Astrocyte of the hippocampus (primary cell): ENCODE results near the gene CAPNS2.

Experiments used
- DNase-seq: peaks from one replicate; pipeline ENCODE4 v3.0.0; 2011; ENCODE audit warnings: low read depth, low spot score

The CAPNS2 gene

DNA sequence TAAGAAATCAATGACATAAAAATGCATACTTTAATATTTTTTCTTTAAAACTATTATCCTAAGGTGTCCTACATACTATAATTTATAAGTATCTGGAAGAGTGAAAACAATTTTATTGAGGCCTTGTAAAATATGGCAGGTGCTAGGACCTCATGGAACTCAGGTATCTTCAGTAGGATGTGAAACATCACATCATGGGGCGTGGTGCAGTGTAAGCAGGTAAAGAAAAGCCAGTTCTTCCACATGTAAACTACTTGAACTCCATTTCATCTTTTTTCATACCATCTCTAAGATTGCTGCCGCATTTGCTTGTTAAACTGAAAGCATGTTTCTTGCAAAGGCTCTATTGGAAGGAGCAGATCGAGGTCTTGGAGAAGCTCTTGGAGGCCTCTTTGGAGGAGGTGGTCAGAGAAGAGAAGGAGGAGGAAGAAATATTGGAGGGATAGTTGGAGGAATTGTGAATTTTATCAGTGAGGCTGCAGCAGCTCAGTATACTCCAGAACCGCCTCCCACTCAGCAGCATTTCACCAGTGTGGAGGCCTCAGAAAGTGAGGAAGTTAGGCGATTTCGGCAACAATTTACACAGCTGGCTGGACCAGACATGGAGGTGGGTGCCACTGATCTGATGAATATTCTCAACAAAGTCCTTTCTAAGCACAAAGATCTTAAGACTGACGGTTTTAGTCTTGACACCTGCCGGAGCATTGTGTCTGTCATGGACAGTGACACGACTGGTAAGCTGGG lies at the start of gene CAPNS2:
Gene CAPNS2, plus strand, starts transcription at position 253 of the 744 bp plus-strand sequence. Its CDS starts 73 bp downstream, at position 326.
- no peak for DNase-seq

DNA sequence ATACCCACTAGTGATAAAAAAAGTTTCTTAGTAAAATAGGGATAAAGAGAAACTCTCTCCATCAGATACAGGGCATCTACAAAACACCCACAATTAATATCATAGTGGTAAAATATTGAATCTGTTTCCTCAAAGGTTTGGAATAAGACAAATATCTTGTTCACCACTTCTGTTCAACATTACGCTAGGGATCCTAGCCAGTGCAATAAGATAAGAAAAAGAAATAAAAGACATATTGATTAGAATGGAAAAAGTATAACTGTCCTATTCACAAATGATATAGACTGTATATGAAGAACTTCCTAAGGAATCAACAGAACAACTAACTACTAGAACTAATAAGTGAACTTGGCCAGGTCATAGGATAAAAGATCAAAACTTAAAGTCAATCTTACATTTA lies 44.7 kb upstream of the CAPNS2 start:
- no peak for DNase-seq

DNA sequence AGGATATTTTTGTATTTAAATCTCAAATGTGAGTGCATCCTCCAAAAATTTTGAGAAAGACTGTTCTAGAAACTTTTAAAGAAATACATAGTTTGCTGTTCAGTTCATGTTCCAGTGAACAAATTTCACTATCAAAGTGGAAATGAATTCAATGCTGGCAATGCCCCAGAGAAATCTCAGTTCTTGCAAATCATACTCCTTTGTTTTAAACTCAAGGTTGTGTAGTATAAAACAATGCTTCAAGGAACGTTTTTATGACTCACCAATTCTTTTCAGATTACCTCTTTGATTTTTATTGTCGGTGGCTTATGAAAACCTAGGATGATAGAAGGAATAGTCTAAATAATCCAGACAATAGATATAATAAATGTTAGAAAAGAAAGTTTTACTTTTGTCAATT lies 40.0 kb upstream of the CAPNS2 start:
- no peak for DNase-seq

DNA sequence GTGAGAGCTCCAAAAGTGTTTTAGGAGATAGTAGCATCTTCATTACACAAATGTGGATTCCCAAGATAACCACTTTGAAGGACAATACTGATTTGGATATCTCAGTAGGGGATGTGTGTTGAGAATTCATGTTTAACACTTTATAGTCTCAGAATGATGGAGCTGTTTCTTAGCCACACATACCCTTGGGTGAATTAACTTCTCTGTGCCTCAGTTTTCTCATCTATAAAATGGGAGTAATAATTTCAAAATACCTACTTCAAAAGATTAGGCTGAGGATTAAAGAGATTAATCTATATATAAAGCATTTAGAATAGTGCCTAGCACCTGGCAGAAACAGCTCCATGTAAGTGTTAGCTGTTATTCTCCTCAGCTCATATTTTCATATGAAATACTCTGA lies 38.6 kb upstream of the CAPNS2 start:
- no peak for DNase-seq

DNA sequence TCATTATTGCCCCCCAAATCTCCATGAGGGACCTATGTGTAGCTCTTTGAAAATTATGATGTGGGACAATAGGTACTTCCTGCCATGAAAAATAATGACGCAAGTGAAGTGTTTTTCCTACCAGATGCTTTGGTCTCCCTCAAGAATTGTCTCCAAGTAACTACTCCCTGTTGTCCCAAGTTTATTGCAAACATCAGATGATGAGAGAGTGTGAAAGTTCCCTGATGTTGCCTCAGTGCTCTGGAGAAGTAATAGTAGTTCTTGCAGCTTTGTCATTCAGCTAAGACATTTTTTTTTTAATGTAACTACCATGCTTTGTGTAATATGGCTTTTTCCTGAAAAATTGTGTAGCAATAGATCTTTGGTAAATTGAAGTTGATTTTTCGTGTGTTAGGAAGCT lies 37.5 kb upstream of the CAPNS2 start:
- no peak for DNase-seq

DNA sequence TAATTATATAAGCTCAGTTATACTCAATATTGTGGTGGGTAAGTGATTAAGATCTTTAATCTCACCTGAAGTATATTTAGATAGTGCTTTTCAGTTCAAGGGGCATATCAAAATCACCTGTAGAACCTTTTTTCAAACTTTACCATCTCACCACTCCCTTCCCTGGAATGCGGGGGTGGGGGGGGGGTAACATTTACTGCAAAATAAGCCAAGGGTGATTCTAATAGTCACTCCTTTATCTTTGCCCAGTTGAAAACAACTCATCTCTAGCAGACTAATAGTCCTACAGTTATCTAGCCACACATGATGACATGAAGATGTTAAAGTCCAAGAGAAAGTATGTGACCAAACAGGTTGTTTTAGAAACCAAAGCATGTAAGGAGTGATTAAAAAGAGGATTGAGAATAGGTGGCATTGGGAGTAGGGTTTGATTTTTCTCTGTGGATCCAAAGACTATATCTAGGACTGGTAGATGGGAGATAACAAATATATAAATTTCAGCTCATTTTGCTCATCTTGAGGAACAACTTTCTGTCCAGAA lies 36.1 kb upstream of the CAPNS2 start:
- DNase-seq = no peak

DNA sequence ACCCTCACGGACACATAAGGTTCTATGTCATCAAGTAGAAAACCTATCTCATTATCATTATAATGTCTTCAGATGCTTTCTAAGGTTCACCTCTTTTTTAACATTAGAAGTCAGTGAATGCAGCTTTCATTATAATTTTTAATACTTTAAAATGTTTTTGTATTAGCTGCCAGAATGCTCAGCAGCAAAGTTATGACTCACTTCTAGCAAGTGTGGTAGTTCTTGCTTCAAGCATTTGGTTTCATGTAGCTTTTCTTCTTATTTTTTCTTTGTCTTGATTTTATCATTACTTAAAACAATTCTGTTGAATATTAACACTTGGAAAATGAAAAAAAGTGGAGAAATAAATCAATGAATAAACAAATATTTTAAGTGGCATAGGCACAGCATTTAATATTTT lies 34.3 kb upstream of the CAPNS2 start:
- no peak for DNase-seq

DNA sequence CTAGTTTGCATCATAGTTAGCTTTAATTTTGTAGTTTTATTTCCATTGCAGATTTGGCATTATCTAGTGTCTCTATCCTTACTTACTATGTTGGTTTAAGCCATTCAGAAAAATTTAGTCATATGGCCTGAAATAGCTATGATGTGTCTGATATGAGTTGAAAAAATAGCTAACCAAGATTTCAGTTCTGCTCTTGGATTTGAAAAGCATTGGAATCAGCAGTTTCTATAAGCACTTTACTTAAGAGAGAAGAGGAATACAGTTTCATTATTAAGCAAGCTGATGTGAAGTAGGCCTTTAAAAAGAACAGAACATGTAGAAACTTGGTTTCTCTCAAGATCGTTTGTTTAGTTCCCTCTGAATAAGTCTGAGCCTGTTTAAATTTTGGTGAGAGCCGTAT lies 31.7 kb upstream of the CAPNS2 start:
- DNase-seq = no peak

DNA sequence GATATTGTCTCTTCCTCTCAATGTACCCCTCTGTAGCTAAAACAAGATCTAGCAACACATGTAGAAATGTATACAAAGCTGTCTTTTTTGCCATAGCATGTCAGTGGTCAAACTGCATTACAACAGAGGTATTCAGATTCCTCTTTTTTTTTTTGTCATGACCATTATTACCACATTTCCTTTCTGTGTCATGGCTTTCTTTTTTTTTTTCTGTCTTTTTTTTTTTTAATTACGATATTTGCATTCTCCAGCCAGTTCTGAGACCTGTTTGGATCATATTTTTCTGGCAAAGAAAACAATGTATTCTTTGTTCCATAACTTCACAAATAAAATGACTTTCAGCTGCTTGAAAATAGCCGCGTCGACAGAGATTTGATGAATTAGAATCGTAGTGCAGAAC lies 27.4 kb upstream of the CAPNS2 start:
- DNase-seq = no peak

DNA sequence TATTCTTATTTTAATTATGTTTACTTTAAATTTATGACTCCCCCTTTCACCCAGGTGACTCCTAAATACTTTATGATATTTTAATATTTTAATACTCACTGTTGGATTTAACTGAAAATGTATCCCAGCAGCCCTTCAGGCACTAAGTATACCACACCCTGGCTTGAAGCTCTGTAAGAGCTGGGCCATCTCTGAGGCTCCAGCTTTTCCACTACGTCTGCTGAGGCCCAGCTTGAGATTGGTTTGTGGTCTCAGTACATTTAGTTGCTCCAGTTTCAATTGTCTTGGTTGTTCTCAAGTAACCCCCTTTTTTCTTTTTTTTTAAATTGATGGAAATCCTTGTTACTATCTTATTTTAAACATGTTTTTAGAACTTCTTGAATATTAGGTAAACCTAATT lies 27.0 kb upstream of the CAPNS2 start:
- DNase-seq = no peak

DNA sequence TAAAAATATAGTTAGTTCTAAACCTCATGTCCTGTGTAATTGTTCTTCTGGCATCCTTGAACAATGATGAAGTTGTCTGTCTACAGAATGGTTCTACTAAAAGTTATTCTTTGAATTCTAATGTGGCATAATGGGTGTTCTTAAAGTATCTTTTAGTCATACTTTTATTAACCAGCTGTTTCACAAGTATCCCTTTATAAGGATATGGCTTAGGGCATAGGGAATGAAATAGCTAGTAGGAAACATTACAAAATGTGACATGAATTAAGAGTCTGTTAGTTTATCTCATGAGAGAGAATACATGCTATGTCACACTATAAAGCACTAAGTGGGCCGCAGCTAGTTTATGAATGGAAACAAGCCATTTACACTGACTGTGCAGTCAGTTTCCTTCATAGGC lies 26.3 kb upstream of the CAPNS2 start:
- no peak for DNase-seq

DNA sequence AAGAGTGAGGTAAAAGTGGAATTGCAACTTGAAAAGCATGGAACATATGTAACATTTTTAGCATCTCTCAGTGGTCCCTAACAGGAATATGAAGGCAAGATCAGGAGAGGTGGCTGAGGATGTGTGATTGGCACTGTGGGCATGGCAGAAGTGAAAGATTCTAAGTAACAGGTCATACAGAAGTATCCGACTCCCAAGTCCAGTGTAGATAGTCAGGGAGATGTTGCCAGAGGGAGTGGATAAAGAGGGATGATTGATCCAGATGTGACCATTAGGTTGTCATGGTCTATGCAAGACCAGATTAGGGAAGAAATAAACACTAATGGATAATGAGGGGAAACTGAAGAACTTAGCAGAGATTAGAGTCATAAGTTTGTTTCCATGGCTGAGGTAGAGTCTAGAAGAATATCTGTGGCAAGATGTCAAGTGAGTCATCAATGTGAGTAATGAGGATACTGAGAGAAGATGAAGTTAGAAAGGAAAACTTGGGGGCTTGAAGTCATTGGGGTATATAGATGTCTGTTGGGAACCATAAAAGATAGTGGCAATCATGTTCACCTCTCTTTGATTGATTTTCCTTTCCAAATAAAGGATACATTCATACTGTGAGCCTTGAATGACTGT lies 23.9 kb upstream of the CAPNS2 start:
- DNase-seq = peak; percentile 73

DNA sequence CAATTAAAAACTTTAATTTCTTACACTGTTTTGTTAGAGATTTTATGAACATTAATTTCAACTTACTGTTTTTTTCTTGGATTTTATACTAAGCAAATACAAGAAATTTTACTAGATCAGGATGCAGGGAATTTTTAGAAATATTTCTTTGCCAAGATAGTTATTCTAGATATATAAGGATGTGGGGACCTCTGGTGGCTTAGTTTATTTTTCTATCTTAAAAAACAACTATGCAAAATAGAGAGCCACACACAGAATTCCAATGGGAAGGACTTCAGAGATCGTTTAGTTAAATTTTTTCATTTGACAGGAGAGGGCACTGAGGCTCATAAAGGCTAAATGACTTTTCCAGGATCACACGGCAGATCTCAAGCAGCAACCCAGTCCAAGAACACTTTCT lies 23.0 kb upstream of the CAPNS2 start:
- peak; percentile 43 for DNase-seq

DNA sequence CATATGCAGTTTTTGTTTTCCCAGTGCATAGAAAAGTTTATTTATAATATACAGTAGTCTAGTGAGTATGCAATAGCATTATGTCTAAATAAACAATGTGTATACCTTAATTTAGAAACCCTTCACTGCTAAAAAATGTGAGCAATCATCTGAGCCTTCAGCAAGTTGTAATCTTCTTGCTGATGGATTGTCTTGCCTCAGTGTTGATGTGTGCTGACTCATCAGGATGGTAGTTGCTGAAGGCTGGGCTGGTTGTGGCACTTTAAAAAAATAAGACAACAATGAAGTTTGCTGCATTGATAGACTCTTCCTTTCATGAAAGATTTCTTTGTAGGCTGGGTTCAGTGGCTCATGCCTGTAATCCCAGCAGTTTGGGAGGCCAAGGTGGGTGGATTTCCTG lies 13.9 kb upstream of the CAPNS2 start:
- peak; percentile 73 for DNase-seq

DNA sequence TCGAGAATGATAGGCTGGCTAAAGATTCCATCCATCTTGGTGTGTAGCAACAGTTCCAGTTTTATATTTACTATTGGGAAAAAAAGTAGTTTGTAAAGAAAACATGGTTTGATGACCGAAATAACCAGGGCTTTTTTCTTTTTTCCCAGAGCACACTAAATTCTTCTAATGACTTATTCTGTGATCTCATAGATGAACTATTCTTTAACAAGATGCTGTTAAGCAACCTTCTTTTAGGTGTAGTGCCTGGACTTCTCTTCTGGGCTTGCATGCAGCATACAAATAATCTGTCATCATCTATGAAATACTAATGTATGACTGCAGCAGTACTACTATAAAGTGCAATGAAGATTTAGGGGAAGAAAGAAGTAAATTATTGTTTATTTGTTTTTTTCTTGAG lies 11.0 kb upstream of the CAPNS2 start:
- no peak for DNase-seq

DNA sequence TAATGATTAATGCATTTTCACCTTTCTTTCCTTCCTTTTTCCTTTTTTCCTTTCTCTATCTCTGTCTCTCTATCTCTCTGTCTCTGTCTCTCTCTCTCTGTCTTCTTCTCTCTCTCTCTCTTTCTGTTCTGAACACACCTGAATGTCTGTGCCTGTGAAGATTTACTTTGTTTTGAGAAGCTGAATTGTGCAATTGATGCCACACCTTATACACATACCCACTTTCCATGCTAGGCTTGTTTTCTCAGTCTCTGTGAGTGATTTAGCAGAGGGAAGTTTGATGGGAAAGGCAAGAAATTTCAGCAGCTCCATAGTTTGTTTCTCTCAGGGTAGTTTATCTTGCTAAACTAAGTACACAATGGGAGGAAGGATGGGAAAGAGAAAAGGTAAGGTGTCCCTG lies 9.3 kb upstream of the CAPNS2 start:
- no peak for DNase-seq

DNA sequence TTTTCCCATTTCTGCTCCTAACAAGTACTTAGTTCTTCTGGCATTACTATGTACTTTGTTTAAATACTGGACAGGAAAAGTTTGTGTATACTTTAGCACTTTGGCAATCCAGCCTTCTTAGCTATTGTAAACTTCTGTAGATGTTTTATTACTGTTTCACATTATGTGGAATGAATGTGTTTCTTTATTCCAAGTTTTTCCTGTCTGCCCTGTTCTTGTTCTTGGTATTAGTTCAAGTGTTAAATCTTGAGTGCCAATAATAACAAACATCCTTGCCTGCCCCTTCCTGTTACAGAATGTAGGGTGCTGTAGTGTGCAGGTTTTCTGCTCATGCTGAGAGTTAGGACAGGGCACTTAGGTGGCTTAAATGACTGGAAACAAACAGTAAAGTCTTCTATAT lies 7.3 kb upstream of the CAPNS2 start:
- DNase-seq = peak; percentile 51

DNA sequence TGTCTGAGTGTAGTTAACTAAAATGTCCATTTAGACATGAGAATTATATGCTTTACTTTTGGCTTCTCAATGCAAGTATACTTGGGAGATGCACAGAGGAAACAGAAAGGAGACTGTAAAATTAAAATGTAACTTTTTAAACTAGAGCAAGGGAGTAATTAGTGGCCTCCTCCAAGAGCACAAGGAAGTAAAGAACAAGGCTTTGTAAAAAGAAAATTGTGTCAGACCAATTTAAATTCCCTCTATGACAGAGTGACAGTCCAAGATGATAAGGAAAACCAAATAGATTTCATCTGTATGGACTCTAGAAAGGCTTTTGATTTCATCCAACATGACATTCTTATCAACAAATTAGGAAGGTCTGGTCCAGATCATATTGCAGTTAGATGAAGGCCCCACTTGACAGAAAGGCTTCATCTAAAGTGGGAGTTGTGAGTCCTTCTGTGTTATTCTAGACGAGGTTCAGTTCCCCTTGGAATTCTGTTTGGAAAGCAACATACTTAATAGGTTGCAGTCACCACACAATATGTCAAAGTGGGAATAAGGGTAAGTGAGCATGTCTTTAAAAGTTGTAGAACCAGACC lies 6.5 kb upstream of the CAPNS2 start:
- DNase-seq = no peak

DNA sequence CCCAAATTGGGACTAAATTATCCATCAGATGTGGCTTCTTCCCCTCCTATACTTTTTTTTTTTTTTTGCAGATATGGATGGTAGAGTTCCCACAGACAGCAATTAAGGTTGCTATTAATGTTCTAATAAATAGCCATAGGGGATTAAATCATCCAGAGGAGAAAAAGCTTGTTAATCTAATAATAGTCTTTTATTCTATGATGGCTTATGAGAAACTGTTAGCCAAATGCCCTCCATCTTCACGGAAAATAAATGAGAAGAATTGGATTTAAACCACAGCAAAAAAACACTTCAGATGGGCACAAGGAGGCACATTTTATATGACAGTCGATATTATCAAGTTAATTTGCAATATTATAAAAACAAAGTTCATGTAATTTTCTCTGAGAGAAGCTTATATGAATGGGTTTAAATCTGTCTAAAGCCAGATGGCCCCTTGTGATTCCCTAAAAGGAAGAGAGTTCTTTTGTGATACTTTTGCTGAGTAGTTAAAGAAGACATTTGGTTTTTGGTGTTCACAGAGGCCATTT lies 5.1 kb upstream of the CAPNS2 start:
- DNase-seq = no peak

DNA sequence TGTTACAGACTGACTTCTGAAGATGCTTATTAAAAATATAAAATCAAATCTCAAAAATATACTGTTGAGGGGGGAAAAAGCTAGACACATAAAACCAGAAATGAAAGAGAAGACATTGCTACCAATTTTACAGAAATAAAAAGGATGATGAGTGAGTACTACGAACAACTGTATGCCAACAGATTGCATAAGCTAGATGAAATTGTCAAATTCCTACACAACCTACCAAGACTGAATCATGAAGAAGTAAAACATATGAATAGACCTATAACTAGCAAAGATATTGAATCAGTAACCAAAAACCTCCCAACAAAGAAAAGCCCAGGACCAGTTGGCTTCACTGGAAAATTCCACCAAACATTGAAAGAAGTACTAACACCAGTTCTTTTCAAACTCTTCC lies 3.5 kb upstream of the CAPNS2 start:
- DNase-seq = no peak

DNA sequence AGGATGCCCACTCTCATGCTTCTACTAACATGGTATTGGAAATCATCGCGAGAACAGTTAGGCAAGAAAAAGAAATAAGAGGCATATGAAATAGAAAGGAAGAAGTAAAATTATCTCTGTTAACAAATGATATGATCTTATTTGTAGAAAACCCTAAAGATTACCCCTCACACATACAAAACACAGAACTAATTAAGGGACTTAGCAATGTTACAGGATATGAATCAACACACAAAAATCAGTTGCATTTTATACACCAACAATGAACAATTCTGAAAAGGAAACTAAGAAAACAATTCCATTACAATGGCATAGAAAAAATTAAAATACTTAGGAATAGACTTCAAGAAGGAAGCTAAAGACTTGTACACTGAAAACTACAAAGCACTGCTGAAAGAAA lies 2.7 kb upstream of the CAPNS2 start:
- no peak for DNase-seq

DNA sequence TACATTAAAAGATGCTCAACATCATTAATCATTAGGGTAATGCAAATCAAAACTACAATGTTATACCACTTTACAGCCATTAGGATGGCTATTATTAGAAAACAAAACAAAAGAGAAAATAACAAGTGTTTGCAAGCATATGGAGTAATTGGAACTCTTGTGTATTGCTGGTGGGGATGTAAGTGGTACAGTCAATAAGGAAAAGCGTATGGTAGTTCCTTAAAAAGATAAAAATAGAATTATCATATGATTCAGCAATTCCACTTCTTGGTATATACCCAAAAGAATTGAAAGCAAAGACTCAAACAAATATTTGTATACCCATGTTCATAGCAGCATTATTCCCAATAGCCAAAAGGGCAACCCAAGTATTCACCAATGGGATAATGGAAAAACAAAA lies 1.4 kb upstream of the CAPNS2 start:
- DNase-seq = no peak

DNA sequence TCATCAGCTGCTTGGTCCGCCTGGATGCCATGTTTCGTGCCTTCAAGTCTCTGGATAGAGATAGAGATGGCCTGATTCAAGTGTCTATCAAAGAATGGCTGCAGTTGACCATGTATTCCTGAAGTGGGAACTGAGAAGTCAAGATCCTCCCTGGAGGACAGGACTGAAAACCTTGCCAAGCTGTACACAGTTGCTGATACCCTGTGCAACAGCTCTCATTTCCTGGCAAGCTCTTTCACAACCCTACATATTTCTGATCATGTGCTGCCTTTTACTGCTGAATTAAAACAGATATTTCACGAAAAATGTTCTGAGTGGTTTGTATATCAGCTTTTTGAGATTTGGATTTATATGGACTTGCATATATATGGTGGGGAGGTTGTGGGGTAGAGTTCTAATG lies 898 bp downstream of the CAPNS2 start:
- DNase-seq = no peak
